HL-60/S4 treated with phorbol 12-myristate 13-acetate at 8.2 ng/mL for 4 days and 3 days (cell line): ENCODE measurements around the gene SFRP2.

ENCODE experiments used
- in situ Hi-C: fragments of 300-500 bp; cut with MboI; formaldehyde crosslinking; loops from 2 replicates; pipeline ENCODE4 v1.15.0; 2022; ENCODE audit warnings: low sequenced_read_pairs

The SFRP2 gene

DNA sequence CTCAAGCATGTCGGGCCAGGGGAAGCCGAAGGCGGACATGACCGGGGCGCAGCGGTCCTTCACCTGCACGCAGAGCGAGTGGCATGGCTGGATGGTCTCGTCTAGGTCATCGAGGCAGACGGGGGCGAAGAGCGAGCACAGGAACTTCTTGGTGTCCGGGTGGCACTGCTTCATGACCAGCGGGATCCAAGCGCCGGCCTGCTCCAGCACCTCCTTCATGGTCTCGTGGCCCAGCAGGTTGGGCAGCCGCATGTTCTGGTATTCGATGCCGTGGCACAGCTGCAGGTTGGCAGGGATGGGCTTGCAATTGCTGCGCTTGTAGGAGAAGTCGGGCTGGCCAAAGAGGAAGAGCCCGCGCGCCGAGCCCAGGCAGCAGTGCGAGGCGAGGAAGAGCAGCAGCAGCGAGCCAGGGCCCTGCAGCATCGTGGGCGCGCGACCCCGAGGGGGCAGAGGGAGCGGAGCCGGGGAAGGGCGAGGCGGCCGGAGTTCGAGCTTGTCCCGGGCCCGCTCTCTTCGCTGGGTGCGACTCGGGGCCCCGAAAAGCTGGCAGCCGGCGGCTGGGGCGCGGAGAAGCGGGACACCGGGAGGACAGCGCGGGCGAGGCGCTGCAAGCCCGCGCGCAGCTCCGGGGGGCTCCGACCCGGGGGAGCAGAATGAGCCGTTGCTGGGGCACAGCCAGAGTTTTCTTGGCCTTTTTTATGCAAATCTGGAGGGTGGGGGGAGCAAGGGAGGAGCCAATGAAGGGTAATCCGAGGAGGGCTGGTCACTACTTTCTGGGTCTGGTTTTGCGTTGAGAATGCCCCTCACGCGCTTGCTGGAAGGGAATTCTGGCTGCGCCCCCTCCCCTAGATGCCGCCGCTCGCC is at the start of gene SFRP2:
SFRP2 (minus strand) TSS at position 671 of the 864 bp plus-strand sequence; CDS start at position 423, 248 bp downstream.
- in situ Hi-C loops, result no loop called here

- in situ Hi-C loops, result no loop called here
Measured at GRCh38 chr4:153838564-153838963, 49.7 kb upstream of the SFRP2 start.

GRCh38 chr4:153834901-153835300 is 46.0 kb upstream of the SFRP2 start:
- in situ Hi-C loops, result no loop called here

- in situ Hi-C loops, result no loop called here
Measured at GRCh38 chr4:153832720-153833287, 43.9 kb upstream of the SFRP2 start.

DNA sequence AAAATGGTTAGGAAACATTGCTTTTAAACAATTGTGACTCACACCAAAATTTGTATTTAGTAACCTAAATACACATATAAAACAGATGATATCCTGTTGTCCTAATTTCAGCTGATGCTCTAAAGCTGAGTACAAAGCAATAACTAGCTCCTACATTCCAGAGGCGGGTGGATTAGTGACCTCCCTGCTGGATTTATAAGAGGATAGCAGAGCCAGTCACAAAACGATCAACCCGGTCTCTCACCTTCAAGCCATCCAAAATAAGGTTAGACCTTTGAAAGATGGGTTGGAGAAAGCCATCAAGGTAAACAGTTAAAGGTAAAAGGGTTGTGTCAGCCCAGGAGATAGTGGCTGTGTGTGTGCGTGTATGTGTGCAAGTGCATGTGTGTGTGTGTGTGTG is 43.2 kb upstream of the SFRP2 start:
- in situ Hi-C loops, result no loop called here

DNA sequence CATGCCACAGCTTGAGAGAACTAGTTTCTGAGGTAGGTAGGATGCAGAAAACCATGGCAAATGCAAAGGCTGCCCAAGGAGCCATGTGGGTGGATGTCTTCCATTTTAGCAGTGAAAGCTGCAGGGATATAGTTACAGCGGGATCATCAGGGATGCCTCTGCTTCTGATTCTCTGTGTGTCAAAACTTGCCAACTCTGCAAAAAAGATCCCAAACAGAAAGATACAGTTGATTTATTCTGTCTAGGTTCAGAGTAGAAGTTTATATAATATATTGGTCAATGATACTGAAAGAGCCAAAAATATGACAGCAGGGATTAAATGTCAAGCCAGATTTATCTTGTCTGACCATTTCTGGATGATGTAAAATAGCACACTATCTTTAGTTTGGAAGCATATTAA is 42.4 kb upstream of the SFRP2 start:
- in situ Hi-C loops, result no loop called here

- in situ Hi-C loops, result no loop called here
Measured at GRCh38 chr4:153825691-153826090, 36.8 kb upstream of the SFRP2 start.

- in situ Hi-C loops, result no loop called here
Measured at GRCh38 chr4:153825126-153825525, 36.2 kb upstream of the SFRP2 start.

GRCh38 chr4:153824501-153824900 is 35.6 kb upstream of the SFRP2 start:
- in situ Hi-C loops, result no loop called here

DNA sequence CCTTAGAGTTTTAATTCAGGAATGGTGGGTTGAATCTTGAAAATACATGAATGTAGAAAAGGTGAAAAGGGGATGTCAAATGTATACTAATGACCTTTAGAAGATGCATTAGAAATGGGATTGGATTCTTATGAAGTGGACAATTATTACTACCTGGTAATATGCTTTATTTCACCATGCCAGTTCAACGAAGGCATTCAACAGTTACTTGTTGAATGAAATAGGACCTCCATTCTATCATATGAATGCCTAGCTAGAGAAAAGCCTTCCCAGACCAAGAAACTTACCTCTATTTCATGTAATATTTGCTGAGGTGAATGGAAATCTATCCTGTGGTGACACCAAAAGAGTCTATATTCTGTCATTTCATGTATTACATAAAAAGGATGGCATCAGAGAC is 34.6 kb upstream of the SFRP2 start:
- in situ Hi-C loops, result no loop called here

- in situ Hi-C loops, result no loop called here
Measured at GRCh38 chr4:153822316-153822715, 33.4 kb upstream of the SFRP2 start.

DNA sequence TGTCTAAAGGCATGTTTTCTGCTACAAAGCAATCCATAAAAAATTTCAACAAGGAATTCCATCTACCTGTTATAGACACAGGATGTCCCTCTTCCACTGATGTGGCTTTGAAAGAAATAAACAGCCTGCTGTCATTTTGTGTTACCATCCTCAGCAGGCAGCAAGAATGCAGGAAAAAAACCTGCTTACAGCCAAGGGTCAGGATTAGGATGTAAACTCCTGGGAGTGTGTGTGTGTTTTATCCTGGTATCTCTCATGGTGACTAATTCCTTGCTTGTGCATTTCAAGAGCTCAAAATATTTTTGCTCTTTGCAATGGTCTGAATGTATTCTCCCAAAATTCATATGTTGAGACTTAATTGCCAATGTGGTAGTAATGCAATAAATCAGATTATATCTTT is 28.6 kb upstream of the SFRP2 start:
- in situ Hi-C loops, result no loop called here

GRCh38 chr4:153816542-153816941 is 27.7 kb upstream of the SFRP2 start:
- in situ Hi-C loops, result no loop called here

DNA sequence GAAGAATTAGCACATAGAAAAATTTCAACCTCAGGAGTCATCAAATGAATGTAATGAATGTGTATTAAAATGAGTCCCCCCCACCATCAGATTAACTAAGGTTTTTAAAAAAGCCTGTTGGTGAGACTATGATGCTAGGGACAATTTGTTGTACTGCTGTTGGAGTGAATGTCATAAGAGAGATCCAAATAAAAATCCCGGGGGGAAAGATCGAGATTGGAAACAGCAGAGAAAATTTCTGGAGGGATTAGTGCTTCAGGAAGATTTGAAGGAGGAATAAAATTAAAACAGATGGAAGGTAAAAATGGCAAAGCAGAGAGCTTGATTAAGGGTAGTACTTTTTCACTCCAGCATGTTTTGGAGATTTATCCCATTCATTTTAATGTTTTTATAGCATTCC is 25.9 kb upstream of the SFRP2 start:
- in situ Hi-C loops, result no loop called here

GRCh38 chr4:153809916-153810810 is 21.3 kb upstream of the SFRP2 start:
- in situ Hi-C loops, result no loop called here

DNA sequence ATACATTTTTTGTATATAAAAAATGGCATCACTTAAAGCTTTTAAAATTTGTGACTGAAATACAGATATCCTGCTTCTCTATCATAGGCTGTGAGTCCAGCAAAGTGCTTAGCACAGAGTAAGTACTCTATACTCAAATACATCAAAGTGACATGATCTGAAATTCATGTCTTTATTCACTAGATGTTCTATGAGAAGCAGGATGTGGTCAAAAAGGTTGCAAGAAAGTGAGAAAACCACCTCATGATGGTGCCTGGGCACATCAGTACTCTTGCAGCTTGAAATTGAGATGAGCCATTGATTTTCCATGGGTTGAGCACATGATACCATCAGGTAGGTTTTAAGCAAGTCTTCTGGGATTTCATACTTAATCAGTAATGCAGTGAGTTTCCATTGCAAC is 20.4 kb upstream of the SFRP2 start:
- in situ Hi-C loops, result no loop called here

DNA sequence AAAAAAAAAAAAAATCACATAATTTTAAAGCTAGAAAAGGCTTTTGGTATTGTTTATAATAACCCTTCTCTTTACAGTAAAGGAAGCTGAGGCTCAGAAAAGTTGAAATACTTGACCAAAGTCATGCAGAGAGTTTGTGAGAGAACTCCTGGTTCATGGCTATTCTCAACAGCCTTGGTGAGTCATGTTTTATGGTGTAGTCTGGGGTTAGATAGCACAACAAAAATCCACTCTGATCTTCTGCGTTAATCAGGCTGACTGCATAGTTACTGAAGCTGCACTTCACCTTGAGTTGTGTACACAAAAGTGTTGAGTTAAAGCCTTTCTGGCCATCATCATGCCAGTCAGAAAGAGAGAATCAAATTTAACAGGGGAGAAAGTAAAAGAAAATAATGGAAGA is 19.3 kb upstream of the SFRP2 start:
- in situ Hi-C loops, result no loop called here

DNA sequence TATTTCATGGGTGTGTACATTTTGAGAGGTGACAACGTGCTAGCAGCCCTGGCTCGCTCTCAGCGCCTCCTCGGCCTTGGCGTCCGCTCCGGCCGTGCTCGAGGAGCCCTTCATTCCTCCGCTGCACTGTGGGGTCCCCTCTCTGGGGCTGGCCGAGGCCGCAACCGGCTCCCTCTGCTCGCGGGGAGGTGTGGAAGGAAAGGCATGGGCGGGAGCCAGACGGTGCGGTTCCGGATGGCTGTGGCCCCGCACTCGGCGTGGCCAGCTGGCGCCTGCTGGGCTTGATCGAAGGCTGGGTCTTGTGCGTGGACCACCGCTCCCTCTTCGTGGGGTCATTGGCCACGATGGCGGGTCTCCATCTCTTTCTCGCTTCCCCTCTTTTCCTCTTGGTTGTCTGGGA is 17.2 kb upstream of the SFRP2 start:
- in situ Hi-C loops, result no loop called here

- in situ Hi-C loops, result no loop called here
Measured at GRCh38 chr4:153804722-153805121, 15.8 kb upstream of the SFRP2 start.

GRCh38 chr4:153799694-153800074 is 10.8 kb upstream of the SFRP2 start:
- in situ Hi-C loops, result no loop called here

- in situ Hi-C loops, result no loop called here
Measured at GRCh38 chr4:153798901-153799693, 10.2 kb upstream of the SFRP2 start.
